ENCODE results near the gene RIPOR2. TPM values are rescaled to one million over a fixed set of nuclear protein-coding genes. Genes with fewer than 3 reads are reported as not detected.

RIPOR2 gene
- total RNA-seq: 1.1 TPM in 2 replicates

GRCh38 chr6:24935366-24936152 is at the start of gene RIPOR2:
RIPOR2 (minus strand) TSS chr6:24935960; CDS start chr6:24935898, 62 bp downstream.

GRCh38 chr6:24798740-24799540 is 136.8 kb downstream of the RIPOR2 start, which contains the start of gene ARMH2:
ARMH2 (minus strand) TSS chr6:24798917; CDS start chr6:24798857, 60 bp downstream.

GRCh38 chr6:24774696-24775519 is 160.9 kb downstream of the RIPOR2 start, which contains the start of gene GMNN:
GMNN (plus strand) TSS chr6:24774937; CDS start chr6:24777247, 2,310 bp downstream.

Other genes with a start within 250 kb of the RIPOR2 start
- gene C6orf62, start 216.8 kb downstream of the RIPOR2 start, total RNA-seq: 76.6 and 78.4 TPM in 2 replicates
- 8.2 and 10.7 TPM in 2 replicates for gene GMNN, start 161.0 kb downstream of the RIPOR2 start, total RNA-seq
- gene ARMH2, start 137.0 kb downstream of the RIPOR2 start, total RNA-seq: not detected in 2 replicates